Measurements from ENCODE around the gene MAG. TPM values are rescaled to one million over a fixed set of nuclear protein-coding genes. Genes with fewer than 3 reads are reported as not detected.

The MAG gene
- total and polyA plus RNA-seq, 9 of the 15 experiments (the other 6 are each of a cell fraction or from before 2014, with no cell fraction given) = 0.11 to 10.0 (median 1.6) TPM

- TF ChIP-seq ZNF408 (CRISPR knock-in tag; IDR thresholded peaks at IDR 0.05; ENCODE audit: low read depth) (no peak), ZBTB11 (CRISPR knock-in tag; IDR thresholded peaks at IDR 0.05) (no peak), POLR2AphosphoS2 (IDR thresholded peaks at IDR 0.05; ENCODE audit: low read length) (peak; percentile 27), ZBTB34 (CRISPR knock-in tag; IDR thresholded peaks at IDR 0.05) (no peak), CXXC5 (CRISPR knock-in tag; IDR thresholded peaks at IDR 0.05) (no peak), ZNF830 (CRISPR knock-in tag; IDR thresholded peaks at IDR 0.05) (peak; percentile 23; the same call in 1 of the 2 replicates), GATA2 (CRISPR knock-in tag; IDR thresholded peaks at IDR 0.05) (no peak), ZNF592 (IDR thresholded peaks at IDR 0.05) (peak; percentile 78), ZNF764 (CRISPR knock-in tag; IDR thresholded peaks at IDR 0.05; ENCODE audit: low read depth) (no peak), RNF219 (CRISPR knock-in tag; IDR thresholded peaks at IDR 0.05) (no peak), HMGN3 (IDR thresholded peaks at IDR 0.05; ENCODE audit: borderline replicate concordance, extremely low read depth, insufficient read length, low read depth, low read length) (peak; percentile 28)
Observed at GRCh38 chr19:35266520-35267352, 25.2 kb upstream of the MAG start (continued).

Data from K562 (cell line).